ENCODE measurements around the gene CHST10. TPM values are rescaled to one million over a fixed set of nuclear protein-coding genes. Genes with fewer than 3 reads are reported as not detected.
"Not testable (repeated sequence)": the region's sequence is repeated elsewhere in the genome, so short reads cannot be mapped to it uniquely, and the experiment has no call there.

Gene CHST10
- total and polyA plus RNA-seq, 10 donors, result 4.0 to 9.7 (median 6.2) TPM

DNA sequence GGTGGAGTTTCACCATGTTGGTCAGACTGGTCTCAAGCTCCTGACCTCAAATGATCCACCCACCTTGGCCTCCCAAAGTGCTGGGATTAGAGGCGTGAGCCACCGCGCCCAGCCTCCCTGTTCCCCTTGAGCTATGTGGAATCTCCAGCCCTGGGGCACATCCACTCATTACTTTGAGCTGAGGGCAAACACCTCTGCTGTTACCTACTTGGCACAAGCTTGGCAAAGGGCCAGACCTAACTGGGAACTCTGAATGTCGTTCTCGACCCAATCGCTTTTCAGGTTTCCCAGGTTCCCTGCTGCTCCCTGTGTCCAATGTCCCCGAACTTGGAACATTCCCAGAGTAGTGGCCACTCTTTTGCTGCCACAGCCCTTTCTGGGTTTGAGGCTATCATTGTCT lies 40.6 kb downstream of the CHST10 start:
- Histone ChIP-seq H3K9me3 (peaks cover 2 to 14% (median 13%) of the 10 kb centered on the region in 8 donors), H3K4me3 (no peak overlapping the region), H3K36me3 (no peaks in the 10 kb centered on the region), H3K27me3 (replicated peaks in 1 of 7) (no peaks in the 10 kb centered on the region), H3K4me1 (peaks cover 0 to 3% (median 0%) of the 10 kb centered on the region in 6 donors), H3K27ac (no peak overlapping the region)
- 89 to 98% (median 95%) methylated on average over 7 of the region's 7 CpGs for WGBS, 5 donors
- intact Hi-C loops (cut with DNase I; ENCODE audit: low total_unique reads), result no loop called here
- TF ChIP-seq POLR2AphosphoS5 (IDR thresholded peaks at IDR 0.05) (no peak), POLR2A (IDR thresholded peaks at IDR 0.05) (no peak)
- TF ChIP-seq, protein P1, sequence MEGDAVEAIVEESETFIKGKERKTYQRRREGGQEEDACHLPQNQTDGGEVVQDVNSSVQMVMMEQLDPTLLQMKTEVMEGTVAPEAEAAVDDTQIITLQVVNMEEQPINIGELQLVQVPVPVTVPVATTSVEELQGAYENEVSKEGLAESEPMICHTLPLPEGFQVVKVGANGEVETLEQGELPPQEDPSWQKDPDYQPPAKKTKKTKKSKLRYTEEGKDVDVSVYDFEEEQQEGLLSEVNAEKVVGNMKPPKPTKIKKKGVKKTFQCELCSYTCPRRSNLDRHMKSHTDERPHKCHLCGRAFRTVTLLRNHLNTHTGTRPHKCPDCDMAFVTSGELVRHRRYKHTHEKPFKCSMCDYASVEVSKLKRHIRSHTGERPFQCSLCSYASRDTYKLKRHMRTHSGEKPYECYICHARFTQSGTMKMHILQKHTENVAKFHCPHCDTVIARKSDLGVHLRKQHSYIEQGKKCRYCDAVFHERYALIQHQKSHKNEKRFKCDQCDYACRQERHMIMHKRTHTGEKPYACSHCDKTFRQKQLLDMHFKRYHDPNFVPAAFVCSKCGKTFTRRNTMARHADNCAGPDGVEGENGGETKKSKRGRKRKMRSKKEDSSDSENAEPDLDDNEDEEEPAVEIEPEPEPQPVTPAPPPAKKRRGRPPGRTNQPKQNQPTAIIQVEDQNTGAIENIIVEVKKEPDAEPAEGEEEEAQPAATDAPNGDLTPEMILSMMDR (IDR thresholded peaks at IDR 0.05 in 8 of 11, conservative IDR thresholded peaks at IDR 0.05 in 3 of 11), result no peak
- peak; percentile 37 for DNase-seq

DNA sequence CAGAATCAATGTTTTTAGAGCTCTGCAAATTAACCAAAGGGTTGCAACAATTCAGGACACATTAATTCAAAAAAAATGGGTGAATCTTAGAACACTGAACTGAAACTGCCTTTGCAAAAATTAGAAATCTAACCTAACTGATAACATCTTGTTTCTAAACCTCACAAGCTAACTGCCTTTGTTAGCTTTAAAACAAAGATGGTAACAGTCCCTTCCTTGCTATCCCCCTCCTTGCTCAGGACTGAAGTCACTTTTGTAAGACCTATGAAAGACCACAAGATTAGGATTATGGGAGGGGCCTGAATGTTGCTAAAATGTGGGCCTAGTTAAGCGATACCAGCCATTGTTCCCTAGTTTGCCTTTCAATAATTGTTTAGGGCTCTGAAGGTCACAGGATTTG lies 50.3 kb downstream of the CHST10 start:
- H3K4me1 ChIP-seq, result no peaks in the 10 kb centered on the region
- no peaks in the 10 kb centered on the region for H3K36me3 ChIP-seq
- DNase-seq, result no peak
- no peak for TF ChIP-seq POLR2AphosphoS5 (IDR thresholded peaks at IDR 0.05)
- TF ChIP-seq POLR2A (IDR thresholded peaks at IDR 0.05), result no peak
- TF ChIP-seq, protein P1 (IDR thresholded peaks at IDR 0.05 in 8 of 11, conservative IDR thresholded peaks at IDR 0.05 in 3 of 11), result no peak
- no peak overlapping the region for H3K27ac ChIP-seq
- intact Hi-C loops (cut with DNase I; ENCODE audit: low total_unique reads), result no loop called here
- WGBS, 5 donors, result 76 to 85% (median 81%) methylated on average over 1 of the region's 1 CpG
- no peak overlapping the region for H3K4me3 ChIP-seq
- no peaks in the 10 kb centered on the region for H3K27me3 ChIP-seq (replicated peaks in 1 of 7)
- H3K9me3 ChIP-seq, result peaks cover 0 to 50% (median 38%) of the 10 kb centered on the region in 8 donors

DNA sequence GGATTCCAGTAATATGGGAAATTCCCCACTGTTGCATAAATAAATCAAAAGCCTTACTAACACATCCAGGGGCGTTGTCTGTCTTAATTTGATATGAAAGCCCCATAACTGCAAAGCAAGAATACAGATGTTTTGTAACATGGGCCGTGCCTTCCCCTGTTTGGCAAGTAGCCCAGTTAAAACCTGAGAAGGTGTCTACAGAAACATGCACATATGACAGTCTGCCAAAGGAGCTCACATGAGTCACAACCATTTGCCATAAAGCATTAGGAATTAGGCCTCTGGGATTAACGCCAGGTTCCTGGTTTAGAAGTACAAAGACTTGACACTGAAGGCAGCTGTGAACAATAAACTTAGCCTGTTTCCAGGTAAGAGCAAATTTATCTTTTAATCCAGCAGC lies 52.0 kb downstream of the CHST10 start:
- no peaks in the 10 kb centered on the region for H3K36me3 ChIP-seq
- H3K4me1 ChIP-seq, result no peaks in the 10 kb centered on the region
- DNase-seq, result no peak
- peaks cover 0 to 50% (median 36%) of the 10 kb centered on the region in 8 donors for H3K9me3 ChIP-seq
- intact Hi-C loops (cut with DNase I; ENCODE audit: low total_unique reads), result no loop called here
- no peak overlapping the region for H3K27ac ChIP-seq
- TF ChIP-seq, protein P1 (IDR thresholded peaks at IDR 0.05 in 8 of 11, conservative IDR thresholded peaks at IDR 0.05 in 3 of 11), result no peak
- TF ChIP-seq POLR2AphosphoS5 (IDR thresholded peaks at IDR 0.05), result no peak
- TF ChIP-seq POLR2A (IDR thresholded peaks at IDR 0.05), result no peak
- H3K27me3 ChIP-seq (replicated peaks in 1 of 7), result no peaks in the 10 kb centered on the region
- H3K4me3 ChIP-seq, result no peak overlapping the region
- 63 to 80% (median 71%) methylated on average over 3 of the region's 3 CpGs for WGBS, 5 donors

DNA sequence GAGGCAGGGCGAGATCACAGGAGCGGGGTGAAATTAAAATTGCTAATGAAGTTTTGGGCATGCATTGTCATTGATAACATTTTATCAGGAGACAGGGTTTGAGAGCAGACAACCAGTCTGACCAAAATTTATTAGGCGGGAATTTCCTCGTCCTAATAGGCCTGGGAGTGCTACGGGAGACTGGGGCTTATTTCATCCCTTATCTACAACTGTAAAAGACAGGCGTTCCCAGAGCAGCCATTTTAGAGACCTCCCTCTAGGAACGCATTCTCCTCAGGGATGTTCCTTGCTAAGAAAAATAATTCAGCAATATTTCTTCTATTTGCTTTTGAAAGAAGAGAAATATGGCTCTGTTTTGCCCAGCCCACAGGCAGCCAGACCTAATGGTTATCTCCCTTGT lies 55.2 kb downstream of the CHST10 start:
- H3K27me3 ChIP-seq (replicated peaks in 1 of 7); H3K36me3 ChIP-seq; H3K4me3 ChIP-seq; DNase-seq; H3K4me1 ChIP-seq; H3K27ac ChIP-seq; intact Hi-C loops (cut with DNase I; ENCODE audit: low total_unique reads): not testable (repeated sequence)
- peaks cover 0 to 36% (median 25%) of the 10 kb centered on the region in 8 donors for H3K9me3 ChIP-seq
- 91 to 96% (median 94%) methylated on average over 7 of the region's 7 CpGs for WGBS, 5 donors

DNA sequence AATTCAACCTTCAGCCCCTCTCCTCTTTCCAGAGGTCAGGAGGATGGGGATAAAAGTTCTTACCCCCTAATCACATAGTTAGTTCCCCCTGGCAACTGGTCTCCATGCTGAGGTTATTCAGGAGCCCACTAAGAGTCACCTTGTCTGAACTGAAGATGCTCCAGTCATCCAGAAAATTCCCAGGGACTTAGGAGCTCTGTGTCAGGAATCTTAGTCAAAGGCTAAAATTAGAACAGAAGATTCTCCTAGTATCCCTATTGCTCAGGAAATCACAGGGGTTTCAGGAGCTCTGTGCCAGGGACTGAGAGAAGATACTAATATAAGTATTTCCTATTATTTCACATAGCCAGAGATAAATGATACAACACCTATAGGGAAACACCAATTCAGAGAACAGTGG lies 57.9 kb downstream of the CHST10 start:
- DNase-seq, result no peak
- Histone ChIP-seq H3K36me3 (no peaks in the 10 kb centered on the region), H3K9me3 (peaks cover 0 to 36% (median 27%) of the 10 kb centered on the region in 8 donors), H3K4me1 (no peaks in the 10 kb centered on the region), H3K27me3 (replicated peaks in 1 of 7) (peaks cover 0 to 1% (median 0%) of the 10 kb centered on the region in 7 donors), H3K27ac (no peak overlapping the region), H3K4me3 (no peak overlapping the region)
- no peak for TF ChIP-seq POLR2AphosphoS5 (IDR thresholded peaks at IDR 0.05)
- TF ChIP-seq, protein P1 (IDR thresholded peaks at IDR 0.05 in 8 of 11, conservative IDR thresholded peaks at IDR 0.05 in 3 of 11), result no peak
- TF ChIP-seq POLR2A (IDR thresholded peaks at IDR 0.05), result no peak
- intact Hi-C loops (cut with DNase I; ENCODE audit: low total_unique reads), result no loop called here

Data from spleen (tissue), 11 donors.